Measurements from ENCODE around the gene ADGRE3.

DNA sequence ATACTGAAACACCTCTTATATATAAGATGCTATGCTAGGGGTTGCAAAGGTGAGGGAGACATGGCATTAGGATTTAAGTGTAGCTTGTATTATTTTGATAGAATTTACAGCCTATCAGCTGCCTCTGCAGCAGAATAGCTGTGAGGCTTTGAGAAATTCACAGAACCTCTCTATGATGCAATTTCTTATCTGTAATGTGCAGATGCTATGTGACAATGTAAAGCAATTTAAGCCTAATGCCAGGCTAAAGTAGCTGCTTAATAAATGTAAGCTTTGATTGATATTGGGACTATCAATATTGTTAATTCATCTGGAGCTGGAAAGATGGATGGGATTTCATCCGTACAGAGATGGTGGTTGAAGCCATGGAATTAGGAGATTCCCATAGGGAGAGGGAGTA, 1.6 kb downstream of the ADGRE3 start:
- TF ChIP-seq POLR2A (IDR thresholded peaks at IDR 0.05; ENCODE audit: low read length) (no peak), GATA1 (IDR thresholded peaks at IDR 0.05; ENCODE audit: low read depth, low read length) (no peak)

All from erythroblast (primary cell).